Measurements from ENCODE around the gene FGF21. TPM values are rescaled to one million over a fixed set of nuclear protein-coding genes. Genes with fewer than 3 reads are reported as not detected.
A peak's percentile ranks its signal among the peaks of the same experiment; 100 is the strongest.

Gene FGF21
- total RNA-seq, 1 experiment from 2014 or later = not detected

DNA sequence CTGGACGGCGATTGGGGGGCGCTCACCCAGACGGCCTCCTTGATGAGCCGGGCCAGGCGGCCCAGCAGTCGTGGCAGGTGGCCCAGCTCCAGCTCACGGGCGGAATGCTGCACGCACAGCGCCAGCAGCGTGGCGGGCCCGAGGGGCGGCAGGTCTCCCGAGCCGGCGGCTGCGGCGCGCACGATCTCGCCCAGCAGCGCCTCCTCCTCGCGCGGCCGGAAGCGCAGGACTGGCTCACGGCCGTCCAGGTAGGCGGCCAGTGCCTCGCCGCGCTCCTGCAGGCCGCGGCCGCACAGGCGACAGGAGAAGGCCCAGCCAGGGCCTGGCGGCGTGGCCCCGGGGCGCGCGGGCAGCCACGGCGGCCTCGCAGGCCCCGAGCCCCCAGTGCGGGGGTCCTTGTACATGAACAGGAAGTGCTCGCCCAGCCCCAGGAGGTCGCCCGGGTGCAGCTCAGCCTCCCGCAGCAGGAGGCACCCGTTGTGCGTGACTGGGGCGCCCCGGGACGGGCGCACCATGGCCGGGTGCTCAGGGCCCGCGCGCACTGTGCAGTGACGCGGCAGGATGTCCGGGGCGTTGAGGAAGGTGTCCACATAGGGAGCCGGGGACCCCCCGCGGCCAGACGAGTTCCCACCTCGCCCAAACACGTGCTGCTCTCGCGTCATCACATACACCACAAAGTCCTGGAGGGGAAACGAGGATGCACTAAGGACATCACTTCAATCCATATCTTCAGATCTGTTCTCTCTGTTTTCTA, 26.2 kb upstream of the FGF21 start:
- DNase-seq (ENCODE audit: low spot score) = no peak

- DNase-seq (ENCODE audit: low spot score) = no peak
These were observed 23.9 kb upstream of the FGF21 start for GRCh38 chr19:48731452-48731851.

DNA sequence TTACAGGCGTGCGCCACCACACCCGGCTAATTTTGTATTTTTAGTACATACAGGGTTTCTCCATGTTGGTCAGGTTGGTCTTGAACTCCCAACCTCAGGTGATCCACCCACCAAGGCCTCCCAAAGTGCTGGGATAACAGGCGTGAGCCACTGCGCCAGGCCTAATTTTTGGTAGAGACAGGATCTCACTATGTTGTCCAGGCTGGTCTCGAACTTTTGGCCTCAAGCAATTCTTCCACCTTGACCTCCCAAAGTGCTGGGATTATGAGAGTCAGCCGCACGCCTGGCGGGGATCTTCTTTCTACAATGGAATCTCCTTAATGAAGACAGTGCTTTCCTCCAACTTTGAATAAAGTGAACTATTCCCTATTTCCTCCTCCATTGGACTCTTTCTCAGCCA, 20.7 kb upstream of the FGF21 start:
- no peak for DNase-seq (ENCODE audit: low spot score)

DNA sequence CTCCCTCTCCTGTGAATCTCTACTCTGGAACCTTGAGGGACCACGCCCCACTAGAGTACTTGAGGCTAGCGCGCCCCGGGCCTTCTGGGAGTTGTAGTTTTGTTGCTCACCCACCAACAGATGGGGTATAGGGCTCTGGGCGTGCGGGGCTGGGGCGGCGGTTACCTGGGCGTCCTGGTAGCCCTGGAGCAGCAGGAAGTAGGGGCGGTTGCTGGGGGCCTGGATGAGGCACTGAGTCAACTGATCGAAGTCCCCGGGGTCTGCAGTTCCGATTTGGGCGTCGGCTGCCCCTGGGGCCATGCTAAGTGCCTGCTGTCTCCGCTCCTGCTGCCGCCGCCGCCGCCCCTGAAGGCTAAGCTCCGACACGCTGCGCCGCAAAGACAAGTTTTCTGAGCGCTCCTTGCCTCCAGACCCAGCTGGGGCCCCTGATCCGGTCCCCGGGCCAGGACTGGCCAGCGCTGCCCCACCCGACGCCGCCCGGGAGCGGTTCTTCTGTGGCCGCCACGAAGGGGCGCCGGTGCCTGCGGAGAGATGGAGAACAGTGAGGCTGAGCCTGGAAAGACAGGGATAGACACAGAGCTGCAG, 20.2 kb upstream of the FGF21 start:
- no peak for DNase-seq (ENCODE audit: low spot score)

DNA sequence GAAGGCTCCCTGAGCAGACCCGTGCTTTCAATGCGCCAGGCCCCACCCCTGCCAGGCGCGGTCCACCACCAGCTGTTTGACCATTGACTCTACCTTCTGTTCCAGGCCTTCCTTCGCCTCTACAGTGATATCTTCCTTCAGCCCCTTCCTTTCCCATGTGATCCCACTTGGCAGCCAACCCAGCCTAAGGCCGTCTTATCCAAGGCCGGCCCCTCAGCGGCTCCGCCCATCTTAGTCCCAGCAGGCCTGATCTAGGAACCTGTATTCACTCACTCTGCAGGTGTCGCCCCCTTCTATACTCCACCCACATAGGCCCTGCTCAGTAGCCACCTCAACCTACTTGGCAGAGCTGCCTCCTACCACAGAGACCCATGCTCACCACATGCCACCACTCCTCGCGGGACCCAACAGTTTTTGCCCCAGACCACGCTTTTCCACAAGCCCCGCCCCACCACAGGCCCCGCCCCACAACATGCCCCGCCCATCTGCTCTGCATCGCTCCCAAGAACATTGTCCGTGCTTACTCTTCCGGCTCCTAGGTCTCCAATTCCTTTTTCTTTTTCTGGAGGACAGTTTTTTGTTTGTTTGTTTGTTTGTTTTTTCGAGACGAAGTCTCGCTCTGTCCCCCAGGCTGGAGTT, 17.8 kb upstream of the FGF21 start:
- no peak for DNase-seq (ENCODE audit: low spot score)

DNA sequence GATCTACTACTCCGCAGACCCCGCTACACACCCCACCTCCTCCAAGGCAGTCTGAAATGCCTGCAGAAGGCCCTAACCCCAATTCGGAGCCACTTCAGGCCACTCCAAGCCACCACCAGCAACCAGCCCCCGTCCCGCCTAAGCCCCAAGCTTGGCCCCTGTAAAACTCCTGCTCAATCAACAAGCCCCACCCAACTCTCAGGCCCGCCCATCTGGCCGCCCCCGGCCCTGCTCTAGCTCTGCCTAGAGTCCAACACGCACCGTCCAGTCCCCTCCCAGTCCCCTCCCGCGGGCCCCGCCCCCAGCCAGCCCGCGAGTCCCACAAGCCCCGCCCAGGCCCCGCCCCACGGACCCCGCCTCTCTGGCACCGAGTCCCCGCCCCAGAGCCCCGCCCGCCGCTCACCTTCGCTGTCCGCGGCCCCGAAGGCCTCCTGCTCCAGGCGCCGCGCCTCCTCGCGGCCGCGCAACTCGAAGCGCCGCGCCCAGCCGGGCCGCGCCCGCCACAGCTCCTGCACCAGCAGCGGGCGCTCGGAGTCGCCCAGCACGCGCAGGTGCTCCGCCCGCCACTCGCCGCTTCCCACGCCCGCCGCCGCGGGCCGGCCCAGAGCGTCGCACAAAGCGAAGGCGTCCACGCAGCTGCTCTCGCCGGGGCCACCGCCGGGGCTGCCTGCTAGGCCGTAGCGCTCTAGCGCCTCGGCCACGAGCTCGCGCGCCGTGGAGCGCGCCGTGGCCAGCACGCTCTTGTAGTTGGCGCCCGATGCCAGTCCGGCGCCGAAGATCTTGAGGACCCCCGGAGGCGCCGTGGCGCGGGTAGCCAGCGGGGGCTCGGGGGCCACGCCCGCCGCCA, 16.5 kb upstream of the FGF21 start:
- DNase-seq (ENCODE audit: low spot score) = peak; percentile 81

GRCh38 chr19:48739404-48740163, 15.7 kb upstream of the FGF21 start:
- no peak for DNase-seq (ENCODE audit: low spot score)

- DNase-seq (ENCODE audit: low spot score) = no peak
These were observed 15.0 kb upstream of the FGF21 start, which contains the start of gene RASIP1 for GRCh38 chr19:48740164-48740972. RASIP1 (minus strand) TSS chr19:48740610; CDS start chr19:48740282, 328 bp downstream.

- DNase-seq (ENCODE audit: low spot score) = no peak
These were observed 14.0 kb upstream of the FGF21 start for GRCh38 chr19:48741129-48741999.

DNA sequence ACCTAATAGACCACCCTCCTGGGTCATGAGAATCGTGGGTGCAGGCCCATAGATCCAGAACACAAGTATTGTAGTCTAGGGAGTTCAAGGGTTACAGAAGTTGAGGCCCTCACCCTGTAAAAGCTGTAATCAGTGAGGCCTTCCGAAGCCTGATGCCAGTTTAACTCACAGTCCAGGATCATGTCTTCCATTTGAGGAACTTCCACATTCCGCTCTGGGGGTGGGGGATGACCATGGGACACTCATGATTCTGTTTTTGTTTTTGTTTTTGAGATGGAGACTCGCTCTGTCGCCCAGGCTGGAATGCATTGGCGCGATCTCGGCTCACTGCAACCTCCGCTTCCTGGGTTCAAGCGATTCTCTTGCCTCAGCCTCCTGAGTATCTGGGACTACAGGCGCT, 13.2 kb upstream of the FGF21 start:
- DNase-seq (ENCODE audit: low spot score) = no peak

GRCh38 chr19:48745208-48745995, 9.9 kb upstream of the FGF21 start:
- DNase-seq (ENCODE audit: low spot score) = peak; percentile 58

DNA sequence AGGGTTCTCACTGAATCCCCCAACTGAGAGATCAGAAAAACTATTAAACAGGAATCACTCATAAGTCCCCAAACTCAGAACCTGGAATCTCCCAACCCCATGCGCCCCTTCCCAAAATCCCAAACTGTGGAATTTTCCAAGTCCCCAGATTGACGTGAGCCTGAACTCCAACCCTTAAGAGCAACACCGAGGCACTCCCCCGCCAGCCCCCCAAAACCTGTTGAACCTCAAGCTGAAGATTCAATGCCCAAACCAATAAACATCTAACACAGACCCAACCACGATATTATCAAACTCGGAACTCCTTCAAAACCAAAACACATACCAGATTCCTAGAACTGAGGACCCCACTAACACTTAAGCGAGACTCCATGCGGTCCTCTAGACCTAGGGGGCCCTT, 9.2 kb upstream of the FGF21 start:
- DNase-seq (ENCODE audit: low spot score) = no peak

DNA sequence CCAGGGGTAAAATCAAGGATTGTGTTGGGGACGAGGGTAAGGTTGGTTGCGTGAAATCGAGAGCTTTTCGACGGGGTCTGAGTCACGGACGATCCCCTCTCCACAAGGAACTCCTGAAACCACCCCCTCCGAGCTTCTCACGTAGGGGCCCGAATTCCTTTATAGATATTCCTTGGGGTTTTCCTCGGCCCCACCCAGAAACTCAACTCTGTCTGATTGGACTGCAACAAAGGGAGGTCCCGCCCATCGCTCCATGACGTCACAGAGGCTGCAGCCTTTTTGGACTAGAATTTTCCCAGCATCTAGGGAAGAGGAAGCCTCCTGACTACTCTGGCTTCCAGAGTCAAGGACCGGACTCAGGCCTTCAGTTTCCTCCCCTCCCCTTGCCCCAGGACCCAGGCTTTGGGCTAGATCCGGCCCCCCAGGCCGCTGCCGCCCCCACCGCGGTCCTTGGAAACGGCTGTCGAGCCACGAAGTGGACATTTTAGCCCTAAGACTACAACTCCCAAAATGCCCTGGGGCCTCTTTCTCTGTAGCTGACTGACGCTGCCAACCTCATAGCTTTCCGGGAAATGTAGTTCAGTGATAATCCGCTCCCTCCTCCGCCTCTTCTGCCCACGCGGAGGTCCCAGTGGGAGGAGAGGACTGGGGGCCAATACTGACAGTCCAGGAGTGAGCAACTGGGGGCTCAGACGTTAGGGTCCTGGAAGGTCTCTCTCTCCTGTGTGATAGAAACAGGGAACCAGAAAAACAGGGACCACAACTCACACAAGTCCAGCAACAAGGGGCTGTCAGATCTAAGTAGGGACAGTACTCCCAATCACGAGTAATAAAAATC, 8.4 kb upstream of the FGF21 start, which contains the start of gene IZUMO1:
TSS of gene IZUMO1 (minus strand) at position 172 of the 838 bp plus-strand sequence. CDS start 1,050 bp downstream, outside the sequence.
- DNase-seq (ENCODE audit: low spot score) = peak; percentile 59

DNA sequence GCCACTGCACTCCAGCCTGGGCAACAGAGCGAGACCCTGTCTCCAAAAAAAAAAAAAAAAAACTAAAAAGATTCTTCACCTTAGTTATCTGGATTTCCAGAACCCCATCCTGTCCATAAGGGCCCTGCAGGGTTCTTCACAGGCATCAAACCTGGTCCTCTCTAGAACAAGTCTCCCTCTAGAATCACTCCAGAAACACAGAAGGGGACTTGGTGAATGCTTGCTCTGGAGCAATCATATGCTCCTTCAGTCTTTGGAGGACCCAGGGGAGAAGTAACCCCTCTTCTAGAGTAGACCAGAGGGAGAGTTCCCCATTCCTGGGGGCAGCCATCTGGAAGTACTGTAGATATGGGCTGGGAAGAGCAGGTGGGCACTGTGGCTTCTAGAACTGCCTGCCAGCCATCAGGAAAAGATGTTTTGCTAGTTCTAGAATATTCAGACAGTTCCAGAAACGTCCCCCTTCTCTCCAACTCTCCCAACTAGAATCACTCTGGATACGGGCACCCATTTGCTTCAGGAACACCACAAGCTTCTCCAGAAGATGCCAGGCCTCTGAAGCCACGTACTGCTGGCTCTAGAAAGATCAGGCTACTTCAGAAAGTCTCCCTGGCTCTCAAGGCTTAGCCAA, 5.6 kb upstream of the FGF21 start:
- DNase-seq (ENCODE audit: low spot score) = no peak

- no peak for DNase-seq (ENCODE audit: low spot score)
These were observed 5.0 kb upstream of the FGF21 start for GRCh38 chr19:48750351-48750750.

- DNase-seq (ENCODE audit: low spot score) = no peak
These were observed 4.4 kb upstream of the FGF21 start for GRCh38 chr19:48750771-48751504.

Measured in H4 (cell line).